ENCODE data around the gene OIP5.

DNA sequence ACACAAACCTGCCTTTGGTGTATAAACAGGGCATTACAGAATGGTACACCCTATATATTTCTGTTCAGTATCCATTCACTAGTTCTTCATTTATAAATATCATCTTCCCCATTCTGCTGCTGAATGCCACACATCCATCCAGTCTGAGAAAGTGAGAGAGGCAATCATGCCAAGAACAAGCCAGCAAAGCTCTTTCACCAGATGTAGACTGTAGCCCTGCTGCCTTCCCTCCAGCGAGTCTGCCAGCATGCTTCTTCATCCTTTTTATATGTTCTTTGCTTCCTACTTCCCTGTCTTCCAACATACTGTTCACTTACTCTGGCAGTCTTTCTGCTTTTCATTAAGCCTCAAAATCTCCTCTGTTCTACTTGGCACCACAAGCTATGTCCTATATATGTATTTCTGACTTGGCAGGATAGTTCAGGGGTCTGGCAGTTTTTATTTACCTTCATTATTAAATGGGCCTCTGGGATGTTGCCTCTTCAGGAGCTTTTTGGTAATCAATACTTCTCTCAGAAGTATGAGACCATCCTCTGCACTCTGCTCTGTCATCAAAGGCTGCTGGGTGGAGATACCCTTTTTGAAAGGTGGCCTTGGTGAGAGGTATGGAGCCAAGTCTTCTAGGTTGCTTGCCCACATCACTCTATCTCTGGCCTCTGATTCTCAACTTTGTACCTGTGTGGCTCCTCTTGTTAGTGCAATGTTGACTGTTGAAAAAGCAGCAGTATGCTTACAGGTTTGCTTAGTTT lies 52.7 kb downstream of the OIP5 start:
- TF ChIP-seq POLR2A (IDR thresholded peaks at IDR 0.05; ENCODE audit: low read depth, low read length) (no peak), POLR2AphosphoS5 (IDR thresholded peaks at IDR 0.05; ENCODE audit: low read depth, low read length) (no peak)
